HG03432 (cell line): ENCODE measurements around the gene TMEM205.
"Not testable (repeated sequence)": the region's sequence is repeated elsewhere in the genome, so short reads cannot be mapped to it uniquely, and the experiment has no call there.

Experiments
- ATAC-seq: cut with Tn5 transposase; IDR thresholded peaks from one replicate; pipeline ENCODE4 v1.9.1; 2021; ENCODE audit warnings: mild to moderate bottlenecking, moderate library complexity; ENCODE audit not compliant: unreplicated experiment

Gene TMEM205

DNA sequence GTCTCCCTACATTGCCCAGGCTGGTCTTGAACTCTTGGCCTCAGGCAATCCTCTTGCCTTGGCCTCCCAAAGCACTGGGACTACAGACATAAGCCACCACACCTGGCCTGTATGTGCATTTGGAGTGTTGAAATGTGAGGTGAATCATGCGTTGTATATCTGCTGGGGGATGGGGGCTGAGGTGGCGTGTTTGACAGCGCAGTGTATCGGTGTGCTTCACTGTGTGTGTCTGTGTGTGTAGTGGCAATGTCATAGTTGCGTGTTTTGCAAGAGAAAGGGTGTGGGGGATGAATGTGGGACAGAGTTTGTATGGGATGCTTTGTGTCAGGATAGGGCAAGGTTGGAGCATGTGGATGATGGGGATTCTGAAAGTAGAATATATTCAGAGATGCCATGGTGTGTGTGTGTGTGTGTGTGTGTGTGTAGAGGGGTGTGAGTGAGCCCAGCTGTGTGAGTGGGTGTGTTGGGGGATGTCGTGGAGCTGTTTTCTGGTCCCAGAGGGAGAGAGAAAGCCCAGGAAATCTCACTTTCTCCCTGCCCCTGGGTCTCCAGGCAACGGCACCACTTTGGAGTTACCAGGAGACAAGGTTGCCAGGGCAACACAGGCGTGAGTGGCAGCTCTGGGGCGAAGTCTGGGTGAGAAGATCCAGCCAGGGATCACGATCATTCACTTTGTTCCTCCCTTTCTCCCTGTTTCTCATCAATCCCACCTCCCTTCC, 27.3 kb upstream of the TMEM205 start:
- no peak for ATAC-seq

DNA sequence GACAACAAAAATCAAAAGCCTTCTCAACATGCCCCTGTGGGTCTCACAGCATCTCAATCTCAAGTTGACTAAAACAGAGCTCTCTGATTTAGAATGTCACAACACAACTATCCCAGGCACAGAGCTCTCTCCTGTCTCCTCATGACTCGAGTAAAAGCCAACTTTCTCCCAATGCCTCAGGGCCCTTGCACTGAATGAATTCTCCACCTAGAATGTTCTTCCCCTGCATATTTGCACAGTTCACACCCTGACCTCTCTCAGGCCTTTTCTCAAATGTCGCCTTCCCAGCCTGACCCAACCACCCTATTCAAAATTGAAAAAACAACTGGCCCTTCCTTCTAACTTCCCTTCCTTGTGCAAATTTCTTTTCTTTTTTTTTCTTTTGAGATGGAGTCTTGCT, 24.7 kb upstream of the TMEM205 start:
- no peak for ATAC-seq

DNA sequence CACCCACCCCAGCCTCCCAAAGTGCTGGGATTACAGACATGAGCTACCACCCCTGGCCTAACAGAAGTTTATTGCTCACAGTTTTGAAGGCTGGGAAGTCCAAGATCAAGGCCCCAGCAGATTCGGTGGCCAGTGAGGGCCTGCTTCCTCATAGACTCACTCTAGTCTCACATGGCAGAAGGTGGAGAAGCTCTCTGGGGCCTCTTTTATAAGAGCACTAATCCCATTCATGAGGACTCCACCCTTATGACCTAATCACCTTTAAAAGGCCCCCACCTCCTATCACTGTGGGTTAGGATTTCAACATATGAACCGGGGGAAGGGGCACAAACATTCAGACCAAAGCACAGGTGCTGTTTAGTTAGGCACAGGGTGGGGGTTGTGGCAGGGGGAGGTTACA, 21.5 kb upstream of the TMEM205 start:
- ATAC-seq, result no peak

DNA sequence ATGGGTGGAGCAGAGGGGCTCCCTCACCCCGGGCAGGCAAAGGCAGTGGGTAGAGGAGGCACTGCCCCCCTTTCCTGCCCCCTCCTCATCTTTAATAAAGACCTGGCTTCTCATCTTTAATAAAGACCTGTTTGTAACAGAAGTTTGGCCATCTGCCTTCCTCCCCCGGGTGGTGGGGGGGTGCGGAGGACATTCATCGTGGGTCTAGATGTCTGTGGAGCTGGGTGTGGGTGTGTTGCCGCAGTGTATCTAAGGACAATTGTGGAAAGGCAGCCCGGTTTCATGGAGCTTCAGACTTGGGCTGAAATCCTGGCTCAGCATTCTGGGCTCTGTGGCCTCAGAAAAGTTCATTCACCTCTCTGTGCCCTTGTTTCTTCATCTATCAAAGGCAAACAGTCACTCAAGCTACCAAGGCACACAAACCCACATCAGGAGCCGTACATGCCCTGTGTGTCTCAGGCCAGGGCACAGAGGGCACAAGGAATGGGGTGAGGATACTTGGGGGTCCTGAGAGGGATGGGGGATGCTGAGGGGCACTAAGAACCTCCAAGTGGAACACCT, 19.6 kb upstream of the TMEM205 start:
- ATAC-seq, result no peak

DNA sequence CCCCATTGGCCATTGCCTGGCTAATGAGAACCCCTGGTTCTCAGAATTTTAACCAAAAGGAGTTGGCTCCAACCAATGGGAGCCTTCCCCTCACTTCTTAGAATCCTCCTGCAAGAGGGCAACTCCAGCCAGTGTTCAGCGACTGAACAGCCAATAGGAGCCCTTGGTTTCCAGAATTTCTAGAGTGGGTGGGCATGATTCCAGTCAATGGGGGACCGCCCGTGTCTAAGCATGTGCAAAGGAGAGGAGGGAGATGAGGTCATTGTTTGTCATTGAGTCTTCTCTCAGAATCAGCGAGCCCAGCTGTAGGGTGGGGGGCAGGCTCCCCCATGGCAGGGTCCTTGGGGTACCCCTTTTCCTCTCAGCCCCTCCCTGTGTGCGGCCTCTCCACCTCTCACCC, 18.9 kb upstream of the TMEM205 start:
- no peak for ATAC-seq

DNA sequence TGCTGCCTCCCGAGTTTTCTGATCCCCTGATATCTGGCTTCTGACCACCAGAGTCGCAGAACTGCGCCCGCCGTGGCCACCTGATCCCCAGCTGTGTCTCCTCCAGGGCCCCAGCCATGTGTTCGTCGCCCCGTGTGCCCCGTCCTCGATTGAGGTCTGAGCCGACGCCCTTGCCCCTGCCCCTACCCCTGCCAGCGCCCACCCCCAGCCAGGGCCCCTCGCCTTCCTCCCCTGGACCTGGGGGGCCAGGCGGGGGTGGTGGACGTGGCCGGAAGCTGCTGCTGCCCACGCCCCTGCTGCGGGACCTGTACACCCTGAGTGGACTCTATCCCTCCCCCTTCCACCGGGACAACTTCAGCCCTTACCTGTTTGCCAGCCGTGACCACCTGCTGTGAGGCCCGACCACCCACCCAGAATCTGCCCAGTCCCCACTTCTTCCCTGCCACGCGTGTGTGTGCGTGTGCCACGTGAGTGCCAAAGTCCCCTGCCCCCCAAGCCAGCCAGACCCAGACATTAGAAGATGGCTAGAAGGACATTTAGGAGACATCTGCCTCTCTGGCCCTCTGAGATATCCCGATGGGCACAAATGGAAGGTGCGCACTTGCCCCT, 18.3 kb upstream of the TMEM205 start:
- ATAC-seq, result no peak

DNA sequence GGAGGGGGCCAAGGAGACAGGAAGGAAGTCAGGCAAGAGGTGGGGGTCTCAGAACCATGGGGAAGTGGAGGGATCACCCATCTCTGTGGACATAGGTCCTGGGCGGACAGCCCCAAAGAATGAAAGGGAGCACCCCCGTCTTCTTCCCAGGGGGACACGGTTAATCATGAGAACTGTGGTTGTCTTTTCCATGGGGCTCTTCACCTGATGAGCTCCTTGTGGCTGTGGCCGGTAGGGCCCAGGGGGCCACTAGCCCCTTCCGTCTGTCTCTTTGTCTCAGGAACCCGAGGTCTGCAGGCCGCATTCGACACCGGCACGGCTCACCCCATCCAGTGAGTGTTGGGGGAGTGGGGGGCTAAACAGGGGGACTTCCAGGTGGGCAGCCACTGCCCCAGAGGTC, 17.8 kb upstream of the TMEM205 start:
- ATAC-seq, result no peak

DNA sequence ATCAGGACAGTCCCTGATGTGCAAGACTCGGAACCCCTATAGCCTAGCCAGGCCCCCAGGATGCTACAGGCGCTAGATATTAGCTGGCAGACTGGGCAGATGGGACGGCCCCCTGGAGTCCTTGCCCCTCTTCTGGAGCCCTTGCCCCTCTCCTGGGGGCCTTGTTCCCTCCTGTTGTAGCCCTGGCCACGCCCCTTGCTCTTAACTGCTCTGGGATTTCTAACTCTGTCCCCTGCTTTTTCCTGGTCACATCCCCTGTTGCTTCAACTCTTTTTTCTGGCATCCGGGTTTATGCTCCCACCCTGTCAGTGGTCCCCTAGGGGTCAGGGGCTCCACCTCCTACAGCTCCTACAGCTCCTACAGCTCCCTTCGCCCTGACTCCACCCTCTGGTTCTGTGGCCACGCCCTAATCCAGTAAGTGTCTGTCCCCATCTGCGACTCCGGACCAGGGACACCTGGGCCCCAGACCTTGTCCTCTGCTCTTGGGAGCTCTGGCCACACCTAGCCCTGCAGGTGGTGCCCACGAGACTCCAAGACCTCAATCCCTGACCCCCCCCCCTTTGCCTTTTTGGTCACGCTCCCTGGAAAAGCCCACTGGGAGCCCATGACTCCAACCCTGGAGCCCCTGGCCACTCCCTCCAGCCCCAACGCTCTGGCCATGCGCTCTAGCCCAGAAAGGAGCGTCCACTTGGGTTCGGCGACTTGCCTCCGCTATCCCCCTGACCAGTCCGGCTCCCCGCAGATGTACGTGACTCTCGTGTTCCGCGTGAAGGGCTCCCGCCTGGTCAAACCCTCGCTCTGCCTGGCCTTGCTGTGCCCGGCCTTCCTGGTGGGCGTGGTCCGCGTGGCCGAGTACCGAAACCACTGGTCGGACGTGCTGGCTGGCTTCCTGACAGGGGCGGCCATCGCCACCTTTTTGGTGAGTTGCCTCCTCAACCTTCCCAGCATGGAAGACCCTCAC, 16.0 kb upstream of the TMEM205 start:
- ATAC-seq, result no peak

DNA sequence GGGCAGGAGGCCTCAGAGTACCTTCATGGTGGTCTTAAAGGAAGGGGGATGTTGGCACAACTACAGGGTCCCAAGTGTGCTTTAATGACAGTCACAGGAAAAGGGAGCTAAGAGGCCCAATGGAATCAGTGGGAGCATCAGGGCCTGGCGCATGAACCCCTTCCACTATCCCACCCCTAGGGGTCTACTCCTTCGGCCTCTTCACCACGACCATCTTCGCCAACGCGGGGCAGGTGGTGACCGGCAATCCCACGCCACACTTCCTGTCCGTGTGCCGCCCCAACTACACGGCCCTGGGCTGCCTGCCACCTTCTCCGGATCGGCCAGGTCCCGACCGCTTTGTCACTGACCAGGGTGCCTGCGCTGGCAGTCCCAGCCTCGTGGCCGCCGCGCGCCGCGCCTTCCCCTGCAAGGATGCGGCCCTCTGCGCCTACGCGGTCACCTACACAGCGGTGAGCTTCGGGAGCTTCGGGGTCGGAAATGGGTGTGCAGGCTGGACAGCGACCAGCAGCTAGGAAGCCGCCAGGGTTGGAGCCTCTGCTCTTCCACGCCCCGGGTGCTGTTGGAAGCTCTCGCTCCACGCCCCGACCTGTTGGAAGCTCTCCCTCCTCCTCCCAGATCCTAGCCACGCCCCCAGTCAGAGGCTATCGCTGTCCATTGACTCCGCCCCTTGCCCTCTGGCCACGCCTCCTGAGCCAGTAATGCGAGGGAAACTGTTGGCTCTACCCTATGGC, 15.1 kb upstream of the TMEM205 start:
- no peak for ATAC-seq

DNA sequence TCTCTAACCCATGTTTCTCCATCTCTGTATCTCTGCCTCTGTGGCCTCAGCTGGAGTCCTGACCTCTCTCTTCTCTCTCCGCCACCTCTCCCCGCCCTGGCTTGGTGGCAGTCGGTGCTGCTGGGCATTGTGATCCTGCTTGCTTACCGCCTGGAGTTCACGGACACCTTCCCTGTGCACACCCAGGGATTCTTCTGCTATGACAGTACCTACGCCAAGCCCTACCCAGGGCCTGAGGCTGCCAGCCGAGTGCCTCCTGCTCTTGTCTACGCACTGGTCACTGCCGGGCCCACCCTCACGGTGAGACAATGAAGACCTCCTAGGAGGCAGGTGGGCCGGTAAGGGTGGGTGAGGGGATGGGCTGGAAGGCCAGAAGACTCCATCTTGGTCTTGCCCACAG, 13.4 kb upstream of the TMEM205 start:
- no peak for ATAC-seq

DNA sequence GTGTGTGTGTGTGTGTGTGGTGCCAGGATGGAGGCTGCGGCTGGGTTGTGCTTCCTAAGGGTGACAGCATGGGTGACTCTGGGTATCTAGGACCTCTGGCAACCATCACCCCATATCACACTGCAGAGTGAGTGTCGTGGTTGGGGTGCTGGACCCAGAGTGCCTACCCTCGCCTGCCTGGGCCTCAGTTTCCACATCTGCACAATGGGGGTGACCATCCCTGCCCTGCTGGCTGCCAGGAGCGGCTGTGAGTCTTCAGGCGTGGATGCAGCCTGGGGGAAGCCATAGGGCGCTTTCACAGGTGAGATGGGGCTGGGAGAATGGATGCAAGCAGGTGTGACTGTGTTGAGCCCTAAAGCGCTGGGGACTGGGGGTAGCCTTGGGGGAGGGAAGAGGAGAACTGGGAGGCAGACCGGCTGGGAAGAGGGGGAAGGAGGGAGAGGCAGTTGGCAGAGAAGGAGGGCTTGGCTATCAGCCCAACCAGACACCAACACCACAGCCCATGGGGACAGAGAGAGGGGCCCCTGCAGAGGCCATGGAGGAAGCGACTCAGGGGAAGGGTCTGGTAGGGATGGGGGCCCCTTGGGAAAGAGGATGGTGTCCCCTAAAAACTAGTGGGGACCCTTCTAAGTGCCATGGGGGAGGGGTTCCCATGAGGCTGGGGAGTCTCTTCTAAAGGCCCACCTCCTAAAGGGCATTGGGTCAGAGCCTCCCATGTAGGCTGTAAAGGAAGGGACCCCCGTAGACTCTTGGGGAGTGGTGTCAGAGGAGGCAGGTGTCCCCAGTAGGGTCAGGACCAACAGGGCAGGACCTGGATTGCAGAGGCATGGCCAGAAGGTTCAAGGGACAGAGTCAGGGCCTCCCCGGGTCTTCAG, 10.8 kb upstream of the TMEM205 start:
- ATAC-seq, result no peak

DNA sequence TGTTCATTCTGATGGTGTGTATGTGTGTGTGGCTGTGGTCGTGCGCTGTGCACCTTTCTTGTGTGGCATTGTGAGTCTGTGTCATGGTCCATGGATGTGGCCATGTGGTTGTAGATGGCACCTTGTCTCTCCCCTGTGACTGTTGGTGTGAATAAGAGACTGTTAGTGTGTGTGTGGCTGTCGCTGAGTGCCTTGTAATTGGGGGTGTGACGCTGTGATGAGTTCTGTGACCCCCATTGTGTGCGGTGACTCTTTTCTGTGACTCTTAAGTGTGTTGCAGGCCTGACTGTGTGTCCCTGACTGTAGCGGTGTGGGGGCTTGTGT, 10.0 kb upstream of the TMEM205 start:
- no peak for ATAC-seq

DNA sequence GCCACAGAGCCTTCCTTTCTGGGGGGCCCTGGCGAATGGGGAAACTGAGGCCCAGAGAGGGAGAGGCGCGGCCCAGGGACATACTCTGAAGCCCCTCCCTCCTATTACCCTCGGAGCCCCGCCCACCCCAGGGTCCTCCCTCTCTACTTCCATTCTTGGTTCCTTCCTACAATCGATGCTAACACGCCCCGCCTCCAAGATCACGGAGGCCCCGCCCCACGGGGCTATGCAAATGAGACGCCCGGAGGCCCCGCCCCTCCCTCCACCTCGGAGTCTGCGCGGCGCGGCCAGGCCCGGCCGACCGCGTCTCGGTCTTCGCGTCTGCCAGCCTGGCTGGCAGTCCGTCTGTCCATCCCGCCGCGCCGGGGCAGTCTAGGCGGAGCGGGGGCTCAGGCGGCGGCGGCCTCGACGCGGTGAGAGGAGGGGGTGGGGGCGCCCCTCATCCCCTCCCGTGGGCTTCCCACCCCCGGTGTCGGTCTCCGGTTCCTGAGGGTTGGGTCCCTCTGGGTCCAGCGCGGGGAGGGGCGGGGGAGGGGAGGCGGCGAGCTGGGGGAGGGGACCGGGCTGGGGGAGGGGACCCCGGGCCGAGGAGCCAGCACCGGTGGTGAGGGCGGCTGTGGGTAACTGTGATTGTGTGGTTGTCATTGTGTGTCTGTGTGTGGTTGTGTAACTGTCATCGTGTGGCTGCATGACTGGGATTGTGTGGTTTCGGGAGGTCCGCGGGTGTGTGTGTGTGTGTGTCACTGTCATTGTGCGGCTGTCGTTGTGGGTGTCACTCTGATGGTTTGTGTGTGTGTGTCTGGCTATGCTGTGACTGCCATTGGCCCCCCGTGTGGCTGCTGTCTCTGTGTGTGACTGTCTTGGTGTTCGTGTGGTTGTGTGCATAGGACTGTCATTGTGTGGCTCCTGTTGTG, 9.3 kb upstream of the TMEM205 start, which contains the start of gene PLPPR2:
Gene PLPPR2, plus strand, starts transcription at position 273 of the 914 bp plus-strand sequence. CDS start 2,242 bp downstream, outside the sequence.
- ATAC-seq, result no peak

DNA sequence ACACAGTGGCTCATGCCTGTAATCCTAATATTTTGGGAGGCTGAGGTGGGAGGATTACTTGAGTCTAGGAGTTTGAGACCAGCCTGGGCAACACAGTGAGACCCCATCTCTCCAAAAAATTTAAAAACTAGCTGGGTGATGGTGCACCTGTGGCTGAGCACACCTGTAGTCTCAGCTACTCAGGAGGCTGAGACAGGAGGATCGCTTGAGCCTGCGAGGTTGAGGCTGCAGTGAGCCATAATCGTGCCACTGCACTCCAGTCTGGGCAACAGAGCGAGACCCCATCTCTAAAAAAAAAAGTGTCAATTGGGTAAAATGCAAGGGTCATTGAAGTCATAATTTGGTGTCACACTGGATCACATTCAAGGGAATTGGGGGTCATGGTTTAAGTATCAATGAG, 8.0 kb upstream of the TMEM205 start:
- not testable (repeated sequence) for ATAC-seq

DNA sequence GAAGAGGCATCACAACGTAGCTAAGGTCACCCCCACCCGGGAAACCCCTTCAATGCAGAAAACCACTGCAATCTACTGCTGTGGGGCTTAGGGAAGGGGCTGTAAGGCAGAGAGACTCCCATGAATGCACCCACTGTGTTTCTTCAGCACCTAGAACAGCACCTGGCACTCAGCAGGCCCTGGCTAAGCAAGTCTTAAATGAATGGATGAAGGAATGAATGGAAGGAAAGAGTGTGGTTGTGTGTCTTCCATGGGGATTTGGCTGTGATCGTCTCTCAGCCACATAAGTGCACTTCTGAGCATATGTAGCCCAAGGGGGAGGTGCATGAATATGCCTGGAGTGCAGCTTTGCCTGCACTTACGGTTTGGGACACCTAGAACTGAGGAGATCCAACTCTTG, 3.1 kb upstream of the TMEM205 start:
- ATAC-seq, result no peak

DNA sequence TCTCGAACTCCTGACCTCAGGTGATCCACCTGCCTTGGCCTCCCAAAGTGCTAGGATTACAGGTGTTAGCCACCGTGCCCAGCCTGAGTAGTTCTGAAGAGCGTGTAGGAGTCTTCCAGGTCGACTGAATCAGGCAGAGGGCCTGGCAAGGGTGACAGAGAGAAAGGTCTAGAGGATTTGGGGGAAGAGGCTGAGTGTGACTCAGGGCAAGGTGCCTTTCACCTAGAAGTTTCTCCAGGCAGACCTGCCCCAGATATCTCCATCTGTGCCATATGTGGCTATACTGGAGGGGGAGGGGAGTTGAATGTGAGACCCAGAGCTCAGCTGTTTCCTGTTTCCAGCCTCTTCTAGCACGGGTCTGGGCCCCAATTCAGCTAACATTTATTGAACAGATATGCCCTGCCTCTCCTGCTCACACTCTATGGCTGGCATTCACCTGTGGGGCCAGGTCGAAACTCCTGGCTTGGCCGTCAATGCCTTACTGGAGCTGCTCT, 1.5 kb upstream of the TMEM205 start:
- no peak for ATAC-seq

DNA sequence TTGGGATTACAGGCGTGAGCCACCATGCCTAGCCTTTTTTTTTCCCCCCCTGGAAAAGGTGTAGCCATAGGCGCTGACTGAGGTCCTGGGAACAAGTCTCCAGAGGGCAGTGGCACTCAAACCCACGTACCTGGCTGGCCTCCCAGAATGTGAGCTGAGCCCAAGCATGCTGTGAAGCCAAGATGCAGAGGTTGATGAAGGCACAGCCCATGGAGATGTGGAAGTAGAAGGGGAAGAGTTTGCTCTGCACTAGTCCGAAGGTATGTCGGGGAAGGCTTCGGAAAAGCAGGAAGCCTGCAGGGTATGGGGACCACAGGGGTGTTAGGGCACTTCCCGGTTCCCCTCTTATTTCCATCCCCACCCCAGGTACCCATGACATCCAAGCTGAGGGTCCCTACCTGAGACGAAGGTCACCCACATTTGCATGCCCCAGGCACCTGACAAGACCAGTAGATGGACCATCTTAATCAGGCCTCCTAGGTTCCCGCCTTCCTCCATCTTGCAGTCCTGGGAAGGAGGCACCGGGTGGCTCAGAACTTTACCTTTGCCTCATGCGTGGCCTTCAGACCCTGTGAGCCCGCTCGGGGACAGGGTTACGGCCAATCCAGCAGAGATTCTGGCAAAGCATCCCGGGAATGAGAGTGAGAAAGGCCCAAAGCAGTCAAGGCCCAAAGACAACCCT, 805 bp downstream of the TMEM205 start:
- no peak for ATAC-seq

DNA sequence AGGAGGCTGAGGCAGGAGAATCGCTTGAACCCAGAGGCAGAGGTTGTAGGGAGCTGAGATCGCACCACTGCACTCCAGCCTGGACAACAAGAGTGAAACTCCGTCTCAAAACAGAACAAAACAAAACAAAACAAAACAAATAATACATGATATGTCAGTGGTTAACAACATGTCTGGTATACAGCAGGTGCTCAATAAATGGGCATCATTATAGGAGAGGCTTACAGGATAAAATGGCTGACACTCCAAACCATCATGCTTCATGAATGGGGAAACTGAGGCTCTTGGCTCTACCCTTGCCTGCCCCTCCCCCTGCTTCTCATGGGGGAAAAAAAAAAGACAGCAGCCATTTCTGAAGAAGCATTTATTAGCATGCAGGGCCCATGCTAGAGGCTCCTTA, 3.6 kb downstream of the TMEM205 start:
- no peak for ATAC-seq
